Loucy (cell line): ENCODE results near the gene CELSR3.

ENCODE experiments used
- H2AFZ ChIP-seq: fragments of 200-600 bp; sonication (generic); 2 replicates; pipeline ENCODE4 v1.6.0; 2016; ENCODE audit warnings: antibody characterized with exemption, mild to moderate bottlenecking, low read length, moderate library complexity
- H3F3A ChIP-seq: fragments of 200-600 bp; 2 replicates; pipeline ENCODE4 v1.6.0; 2016; ENCODE audit warnings: antibody characterized with exemption, low read depth, mild to moderate bottlenecking
- H3K27me3 ChIP-seq: fragments of 200-600 bp; sonication (generic); 2 replicates; pipeline ENCODE4 v1.6.1; 2014; ENCODE audit warnings: low read length, mild to moderate bottlenecking; ENCODE audit not compliant: insufficient read depth, poor library complexity, severe bottlenecking
- H3K36me3 ChIP-seq: fragments of 200-600 bp; sonication (generic); 2 replicates; pipeline ENCODE4 v1.6.1; 2016; ENCODE audit warnings: low read length; ENCODE audit not compliant: insufficient read depth
- H3K4me1 ChIP-seq: fragments of 200-600 bp; sonication (generic); 2 replicates; pipeline ENCODE4 v1.5.1; 2014; ENCODE audit warnings: low read length, mild to moderate bottlenecking; ENCODE audit not compliant: insufficient read depth, poor library complexity, severe bottlenecking
- H3K4me2 ChIP-seq: fragments of 200-600 bp; sonication (generic); 2 replicates; pipeline ENCODE4 v1.6.0; 2014; ENCODE audit warnings: antibody characterized with exemption, low read length, low read depth, mild to moderate bottlenecking; ENCODE audit not compliant: poor library complexity, severe bottlenecking
- H3K4me3 ChIP-seq: fragments of 200-600 bp; sonication (generic); 2 replicates; pipeline ENCODE4 v1.5.1; 2014; ENCODE audit warnings: low read length, mild to moderate bottlenecking, mixed read lengths; ENCODE audit not compliant: poor library complexity, severe bottlenecking
- H3K79me2 ChIP-seq: fragments of 200-600 bp; sonication (generic); 2 replicates; pipeline ENCODE4 v1.6.1; 2014; ENCODE audit warnings: low read length; ENCODE audit not compliant: insufficient read depth
- H3K9ac ChIP-seq: fragments of 200-600 bp; sonication (generic); 2 replicates; pipeline ENCODE4 v1.6.0; 2014; ENCODE audit warnings: mild to moderate bottlenecking, low read depth, low read length, moderate library complexity; ENCODE audit not compliant: poor library complexity, severe bottlenecking
- H3K9me2 ChIP-seq: fragments of 200-600 bp; sonication (generic); replicated peaks from 2 replicates; pipeline ENCODE4 v1.6.1; 2016; ENCODE audit warnings: low read depth, low read length, mixed read lengths
- H3K9me3 ChIP-seq: fragments of 200-600 bp; sonication (generic); 2 replicates; pipeline ENCODE4 v1.6.1; 2014; ENCODE audit warnings: mild to moderate bottlenecking, antibody characterized with exemption, low read length, low read depth; ENCODE audit not compliant: insufficient read depth
- H4K20me1 ChIP-seq: fragments of 200-600 bp; sonication (generic); 2 replicates; pipeline ENCODE4 v1.6.0; 2014; ENCODE audit warnings: antibody characterized with exemption, low read length, mild to moderate bottlenecking; ENCODE audit not compliant: insufficient read depth, poor library complexity, severe bottlenecking
- EZH2phosphoT487 ChIP-seq: fragments of 200-600 bp; IDR thresholded peaks from 2 replicates; pipeline ENCODE4 v1.6.1; 2018; ENCODE audit warnings: antibody characterized with exemption, mild to moderate bottlenecking, moderate library complexity, borderline replicate concordance
- TF ChIP-seq, protein P1 (sequence below): fragments of 200-600 bp; sonication (generic); conservative IDR thresholded peaks from 2 replicates; pipeline ENCODE4 v1.5.1; 2014; ENCODE audit warnings: mild to moderate bottlenecking, antibody characterized with exemption, low read length

CELSR3 gene

DNA sequence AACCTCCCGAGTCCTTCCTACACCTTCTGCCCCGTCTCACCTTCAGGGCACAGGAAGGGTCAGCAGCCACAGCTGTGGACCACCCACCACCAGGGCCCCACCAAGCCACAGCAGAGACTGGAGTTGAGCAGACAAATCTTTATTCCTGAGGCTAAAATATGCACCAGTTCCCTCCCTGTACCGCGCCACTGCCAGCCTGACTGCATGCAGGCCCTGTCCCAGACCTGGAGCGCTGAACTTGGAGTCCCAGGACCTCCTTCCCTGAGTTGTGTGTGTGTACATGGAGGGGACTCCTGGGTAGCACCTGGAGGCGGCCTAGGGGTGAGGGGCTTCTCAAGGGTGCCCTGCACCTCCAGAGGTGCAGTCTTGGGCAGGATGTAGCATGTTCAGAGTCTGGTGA, 37.1 kb downstream of the CELSR3 start:
- TF ChIP-seq, protein P1, sequence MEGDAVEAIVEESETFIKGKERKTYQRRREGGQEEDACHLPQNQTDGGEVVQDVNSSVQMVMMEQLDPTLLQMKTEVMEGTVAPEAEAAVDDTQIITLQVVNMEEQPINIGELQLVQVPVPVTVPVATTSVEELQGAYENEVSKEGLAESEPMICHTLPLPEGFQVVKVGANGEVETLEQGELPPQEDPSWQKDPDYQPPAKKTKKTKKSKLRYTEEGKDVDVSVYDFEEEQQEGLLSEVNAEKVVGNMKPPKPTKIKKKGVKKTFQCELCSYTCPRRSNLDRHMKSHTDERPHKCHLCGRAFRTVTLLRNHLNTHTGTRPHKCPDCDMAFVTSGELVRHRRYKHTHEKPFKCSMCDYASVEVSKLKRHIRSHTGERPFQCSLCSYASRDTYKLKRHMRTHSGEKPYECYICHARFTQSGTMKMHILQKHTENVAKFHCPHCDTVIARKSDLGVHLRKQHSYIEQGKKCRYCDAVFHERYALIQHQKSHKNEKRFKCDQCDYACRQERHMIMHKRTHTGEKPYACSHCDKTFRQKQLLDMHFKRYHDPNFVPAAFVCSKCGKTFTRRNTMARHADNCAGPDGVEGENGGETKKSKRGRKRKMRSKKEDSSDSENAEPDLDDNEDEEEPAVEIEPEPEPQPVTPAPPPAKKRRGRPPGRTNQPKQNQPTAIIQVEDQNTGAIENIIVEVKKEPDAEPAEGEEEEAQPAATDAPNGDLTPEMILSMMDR = no peak
- TF ChIP-seq EZH2phosphoT487 = no peak
- no peaks in the 10 kb centered on the region for H3K9me2 ChIP-seq

DNA sequence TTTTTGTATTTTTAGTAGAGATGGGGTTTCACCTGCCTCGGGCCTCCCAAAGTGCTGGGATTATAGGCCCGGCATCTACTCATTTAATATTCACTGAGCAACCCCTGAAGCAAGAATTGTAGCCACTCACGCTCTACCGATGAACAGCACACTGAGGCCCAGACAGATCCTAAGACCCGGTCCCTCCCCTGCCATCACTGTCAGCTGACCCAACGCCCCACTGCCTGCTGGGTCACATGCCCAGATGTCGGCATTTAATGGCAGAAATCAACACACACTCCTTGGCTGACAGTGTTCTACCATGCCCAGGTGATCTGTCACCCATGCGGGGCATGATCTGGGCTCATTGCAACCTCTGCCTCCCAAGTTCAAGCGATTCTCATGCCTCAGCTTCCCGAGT, 37.9 kb downstream of the CELSR3 start:
- H3K79me2 ChIP-seq = no peaks in the 10 kb centered on the region
- peaks cover 36% of the 10 kb centered on the region; the same call in 1 of the 2 replicates for H3K36me3 ChIP-seq
- no peak for TF ChIP-seq EZH2phosphoT487
- TF ChIP-seq, protein P1 = no peak
- H3K9me2 ChIP-seq = no peaks in the 10 kb centered on the region
- no peak overlapping the region for H2AFZ ChIP-seq
- peak overlapping the region; percentile 55 for H3K9ac ChIP-seq
- H4K20me1 ChIP-seq = no peaks in the 10 kb centered on the region
- peak overlapping the region; percentile 67 for H3K4me2 ChIP-seq
- peak overlapping the region; percentile 45 for H3K4me3 ChIP-seq
- H3K4me1 ChIP-seq = peaks cover 19% of the 10 kb centered on the region
- H3K9me3 ChIP-seq = no peaks in the 10 kb centered on the region
- no peaks in the 10 kb centered on the region for H3K27me3 ChIP-seq
- H3F3A ChIP-seq = no peaks in the 10 kb centered on the region

More for the DNA sequence above, 37.1 kb downstream of the CELSR3 start:
- no peaks in the 10 kb centered on the region for H3F3A ChIP-seq
- H2AFZ ChIP-seq = no peak overlapping the region
- H3K9ac ChIP-seq = no peak overlapping the region
- no peak overlapping the region for H3K4me3 ChIP-seq
- no peaks in the 10 kb centered on the region for H4K20me1 ChIP-seq
- no peaks in the 10 kb centered on the region for H3K9me3 ChIP-seq
- peaks cover 19% of the 10 kb centered on the region for H3K4me1 ChIP-seq
- no peaks in the 10 kb centered on the region for H3K79me2 ChIP-seq
- H3K27me3 ChIP-seq = no peaks in the 10 kb centered on the region
- peaks cover 43% of the 10 kb centered on the region; the same call in 1 of the 2 replicates for H3K36me3 ChIP-seq
- no peak overlapping the region for H3K4me2 ChIP-seq

DNA sequence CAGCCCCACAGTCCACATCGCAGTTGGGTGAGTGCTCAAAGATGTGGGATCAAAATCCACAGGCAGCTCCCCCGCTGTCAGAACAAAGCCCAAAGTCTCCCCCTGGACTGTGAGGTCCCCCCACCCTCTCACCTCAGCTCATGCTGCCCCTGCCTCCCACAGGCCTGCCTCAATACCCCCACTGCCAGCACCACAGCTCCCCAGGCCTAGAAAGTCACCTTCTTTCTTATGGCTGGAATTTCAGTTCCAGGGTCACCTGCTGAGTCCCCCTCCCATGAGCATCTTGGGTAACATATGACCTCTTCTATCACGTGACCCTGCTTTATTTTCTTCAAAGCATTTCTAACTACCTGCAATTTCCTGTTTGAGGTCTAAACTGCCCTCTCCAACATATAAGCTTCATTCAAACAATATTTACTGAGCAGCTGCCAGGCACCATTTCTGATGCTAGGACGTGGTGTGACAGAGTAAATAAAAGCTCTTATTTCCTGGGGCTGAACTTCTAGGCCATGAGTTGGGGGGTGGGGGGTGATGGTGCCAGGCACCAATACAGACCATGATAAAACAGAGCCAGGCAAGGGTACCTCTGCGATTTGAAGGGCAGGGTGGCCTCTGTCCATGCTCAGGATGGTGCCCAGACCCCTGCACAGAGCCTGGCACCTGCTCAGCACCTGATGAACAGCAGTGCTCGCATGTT, 38.7 kb downstream of the CELSR3 start:
- Histone ChIP-seq H3K79me2 (no peaks in the 10 kb centered on the region), H3K4me1 (peaks cover 19% of the 10 kb centered on the region), H3K4me3 (peak overlapping the region; percentile 45), H3K9me3 (no peaks in the 10 kb centered on the region), H4K20me1 (no peaks in the 10 kb centered on the region), H2AFZ (no peak overlapping the region), H3K9me2 (no peaks in the 10 kb centered on the region), H3K27me3 (no peaks in the 10 kb centered on the region), H3K9ac (peak overlapping the region; percentile 55), H3F3A (no peaks in the 10 kb centered on the region), H3K36me3 (peaks cover 29% of the 10 kb centered on the region; the same call in 1 of the 2 replicates), H3K4me2 (peak overlapping the region; percentile 67)
- TF ChIP-seq EZH2phosphoT487 = no peak
- TF ChIP-seq, protein P1 = no peak
